Measurements from ENCODE around the gene ADAMTSL1. TPM values are rescaled to one million over a fixed set of nuclear protein-coding genes. Genes with fewer than 3 reads are reported as not detected.

Gene ADAMTSL1
- total and polyA plus RNA-seq, 9 of the 15 experiments (the other 6 are each of a cell fraction or from before 2014, with no cell fraction given), result 0.01 TPM; not detected in 8

DNA sequence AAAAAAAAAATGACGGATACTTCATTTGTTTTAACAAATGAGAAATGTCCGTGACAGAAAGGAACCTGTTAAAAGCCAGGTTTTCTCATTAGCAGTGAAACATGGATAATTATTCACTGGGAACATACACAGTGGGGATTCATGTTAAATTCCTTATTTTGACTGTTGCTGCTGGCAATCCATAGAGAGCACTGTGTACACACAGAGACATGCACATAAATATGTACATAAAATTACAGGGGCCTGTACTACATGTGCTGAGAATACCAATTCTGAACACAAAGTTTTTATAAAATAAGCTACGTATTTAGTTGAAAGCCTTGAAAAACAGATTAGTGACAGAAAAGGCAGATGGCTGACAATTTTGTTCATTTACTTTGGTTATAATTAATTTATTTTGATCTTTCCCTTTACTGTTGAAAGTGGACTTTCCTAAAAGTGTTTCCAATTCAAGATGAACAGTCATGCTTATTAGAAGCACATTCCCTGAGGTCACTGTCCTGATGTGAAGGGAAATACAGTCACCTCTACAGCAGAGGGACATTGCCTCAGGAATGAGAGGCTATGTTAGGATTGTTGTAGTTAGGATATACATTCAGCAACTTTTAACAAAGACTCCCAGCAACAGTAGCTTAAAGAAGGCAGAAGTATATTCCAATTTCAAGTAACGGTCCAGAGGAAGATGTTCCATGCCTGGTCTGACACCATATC lies 392.3 kb downstream of the ADAMTSL1 start:
- Histone ChIP-seq H3K9ac (ENCODE audit: insufficient read depth in 1 of 2, low read depth in 2 of 2, low read length in 2 of 2) (no peak overlapping the region), H3K4me3 (no peak overlapping the region), H3K9me3 (replicated peaks; ENCODE audit: control insufficient read depth, insufficient read depth, low read depth, low read length) (no peaks in the 10 kb centered on the region), H3K9me1 (ENCODE audit: control insufficient read depth, insufficient read depth, low read length) (no peaks in the 10 kb centered on the region), H4K20me1 (replicated peaks; ENCODE audit: control insufficient read depth, insufficient read depth, low read length) (no peaks in the 10 kb centered on the region), H2AFZ (ENCODE audit: low read depth, low read length) (no peak overlapping the region), H3K36me3 (ENCODE audit: control insufficient read depth, insufficient read depth, low read length) (no peaks in the 10 kb centered on the region), H3K4me2 (ENCODE audit: insufficient read depth, low read length) (no peak overlapping the region), H3K79me2 (ENCODE audit: control insufficient read depth, insufficient read depth, low read length) (no peaks in the 10 kb centered on the region), H3K27me3 (ENCODE audit: control insufficient read depth in 2 of 2, insufficient read depth in 2 of 2, low read length in 2 of 2) (no peaks in the 10 kb centered on the region), H3K4me1 (replicated peaks in 1 of 2; ENCODE audit: control insufficient read depth in 2 of 2, insufficient read depth in 2 of 2, low read length in 2 of 2) (no peaks in the 10 kb centered on the region), H3K27ac (ENCODE audit: extremely low read depth, low read depth, low read length) (no peak overlapping the region)
- in situ Hi-C loops (cut with MboI), result no loop called here
- no peak for DNase-seq (ENCODE audit: extremely low read depth in 1 of 4, low spot score in 3 of 4)
- WGBS (ENCODE audit: insufficient coverage, low coverage, missing lambda C conversion rate), result 0% methylated on average over 3 of the region's 4 CpGs
- ChIA-PET CTCF (ENCODE audit: low intra/inter-chr PET ratio) (no interaction called here), POLR2A (no interaction called here)
- ATAC-seq, result no peak
- no peak for FAIRE-seq
- intact Hi-C loops (cut with micrococcal nuclease), result no loop called here
- no TSS peak for BruUV-seq (replicated peaks)
- TF ChIP-seq RBBP5 (IDR thresholded peaks at IDR 0.05; ENCODE audit: borderline replicate concordance, insufficient read depth, low read length, poor library complexity, severe bottlenecking) (no peak), ATF1 (CRISPR knock-in tag; IDR thresholded peaks at IDR 0.05) (no peak), ATF1 (tag; IDR thresholded peaks at IDR 0.05) (no peak), FIP1L1 (IDR thresholded peaks at IDR 0.05; ENCODE audit: low read depth, low read length, poor library complexity, severe bottlenecking) (no peak), SRSF9 (IDR thresholded peaks at IDR 0.05; ENCODE audit: borderline replicate concordance, low read depth, low read length) (no peak), U2AF1 (optimal IDR thresholded peaks at IDR 0.05; ENCODE audit: low read depth, low read length) (no peak), HNRNPUL1 (IDR thresholded peaks at IDR 0.05; ENCODE audit: low read length) (no peak), ZNF143 (CRISPR knock-in tag; IDR thresholded peaks at IDR 0.05) (no peak)
- TF ChIP-seq, protein P1, sequence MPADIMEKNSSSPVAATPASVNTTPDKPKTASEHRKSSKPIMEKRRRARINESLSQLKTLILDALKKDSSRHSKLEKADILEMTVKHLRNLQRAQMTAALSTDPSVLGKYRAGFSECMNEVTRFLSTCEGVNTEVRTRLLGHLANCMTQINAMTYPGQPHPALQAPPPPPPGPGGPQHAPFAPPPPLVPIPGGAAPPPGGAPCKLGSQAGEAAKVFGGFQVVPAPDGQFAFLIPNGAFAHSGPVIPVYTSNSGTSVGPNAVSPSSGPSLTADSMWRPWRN (IDR thresholded peaks at IDR 0.05; ENCODE audit: low read depth), result no peak
- TF ChIP-seq, protein P2, sequence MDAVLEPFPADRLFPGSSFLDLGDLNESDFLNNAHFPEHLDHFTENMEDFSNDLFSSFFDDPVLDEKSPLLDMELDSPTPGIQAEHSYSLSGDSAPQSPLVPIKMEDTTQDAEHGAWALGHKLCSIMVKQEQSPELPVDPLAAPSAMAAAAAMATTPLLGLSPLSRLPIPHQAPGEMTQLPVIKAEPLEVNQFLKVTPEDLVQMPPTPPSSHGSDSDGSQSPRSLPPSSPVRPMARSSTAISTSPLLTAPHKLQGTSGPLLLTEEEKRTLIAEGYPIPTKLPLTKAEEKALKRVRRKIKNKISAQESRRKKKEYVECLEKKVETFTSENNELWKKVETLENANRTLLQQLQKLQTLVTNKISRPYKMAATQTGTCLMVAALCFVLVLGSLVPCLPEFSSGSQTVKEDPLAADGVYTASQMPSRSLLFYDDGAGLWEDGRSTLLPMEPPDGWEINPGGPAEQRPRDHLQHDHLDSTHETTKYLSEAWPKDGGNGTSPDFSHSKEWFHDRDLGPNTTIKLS (IDR thresholded peaks at IDR 0.05; ENCODE audit: borderline replicate concordance, low read depth), result no peak
- TF ChIP-seq, protein P3, sequence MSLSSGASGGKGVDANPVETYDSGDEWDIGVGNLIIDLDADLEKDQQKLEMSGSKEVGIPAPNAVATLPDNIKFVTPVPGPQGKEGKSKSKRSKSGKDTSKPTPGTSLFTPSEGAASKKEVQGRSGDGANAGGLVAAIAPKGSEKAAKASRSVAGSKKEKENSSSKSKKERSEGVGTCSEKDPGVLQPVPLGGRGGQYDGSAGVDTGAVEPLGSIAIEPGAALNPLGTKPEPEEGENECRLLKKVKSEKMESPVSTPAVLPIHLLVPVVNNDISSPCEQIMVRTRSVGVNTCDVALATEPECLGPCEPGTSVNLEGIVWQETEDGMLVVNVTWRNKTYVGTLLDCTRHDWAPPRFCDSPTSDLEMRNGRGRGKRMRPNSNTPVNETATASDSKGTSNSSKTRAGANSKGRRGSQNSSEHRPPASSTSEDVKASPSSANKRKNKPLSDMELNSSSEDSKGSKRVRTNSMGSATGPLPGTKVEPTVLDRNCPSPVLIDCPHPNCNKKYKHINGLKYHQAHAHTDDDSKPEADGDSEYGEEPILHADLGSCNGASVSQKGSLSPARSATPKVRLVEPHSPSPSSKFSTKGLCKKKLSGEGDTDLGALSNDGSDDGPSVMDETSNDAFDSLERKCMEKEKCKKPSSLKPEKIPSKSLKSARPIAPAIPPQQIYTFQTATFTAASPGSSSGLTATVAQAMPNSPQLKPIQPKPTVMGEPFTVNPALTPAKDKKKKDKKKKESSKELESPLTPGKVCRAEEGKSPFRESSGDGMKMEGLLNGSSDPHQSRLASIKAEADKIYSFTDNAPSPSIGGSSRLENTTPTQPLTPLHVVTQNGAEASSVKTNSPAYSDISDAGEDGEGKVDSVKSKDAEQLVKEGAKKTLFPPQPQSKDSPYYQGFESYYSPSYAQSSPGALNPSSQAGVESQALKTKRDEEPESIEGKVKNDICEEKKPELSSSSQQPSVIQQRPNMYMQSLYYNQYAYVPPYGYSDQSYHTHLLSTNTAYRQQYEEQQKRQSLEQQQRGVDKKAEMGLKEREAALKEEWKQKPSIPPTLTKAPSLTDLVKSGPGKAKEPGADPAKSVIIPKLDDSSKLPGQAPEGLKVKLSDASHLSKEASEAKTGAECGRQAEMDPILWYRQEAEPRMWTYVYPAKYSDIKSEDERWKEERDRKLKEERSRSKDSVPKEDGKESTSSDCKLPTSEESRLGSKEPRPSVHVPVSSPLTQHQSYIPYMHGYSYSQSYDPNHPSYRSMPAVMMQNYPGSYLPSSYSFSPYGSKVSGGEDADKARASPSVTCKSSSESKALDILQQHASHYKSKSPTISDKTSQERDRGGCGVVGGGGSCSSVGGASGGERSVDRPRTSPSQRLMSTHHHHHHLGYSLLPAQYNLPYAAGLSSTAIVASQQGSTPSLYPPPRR (CRISPR knock-in tag; IDR thresholded peaks at IDR 0.05; ENCODE audit: borderline replicate concordance), result no peak
- TF ChIP-seq, protein P4, sequence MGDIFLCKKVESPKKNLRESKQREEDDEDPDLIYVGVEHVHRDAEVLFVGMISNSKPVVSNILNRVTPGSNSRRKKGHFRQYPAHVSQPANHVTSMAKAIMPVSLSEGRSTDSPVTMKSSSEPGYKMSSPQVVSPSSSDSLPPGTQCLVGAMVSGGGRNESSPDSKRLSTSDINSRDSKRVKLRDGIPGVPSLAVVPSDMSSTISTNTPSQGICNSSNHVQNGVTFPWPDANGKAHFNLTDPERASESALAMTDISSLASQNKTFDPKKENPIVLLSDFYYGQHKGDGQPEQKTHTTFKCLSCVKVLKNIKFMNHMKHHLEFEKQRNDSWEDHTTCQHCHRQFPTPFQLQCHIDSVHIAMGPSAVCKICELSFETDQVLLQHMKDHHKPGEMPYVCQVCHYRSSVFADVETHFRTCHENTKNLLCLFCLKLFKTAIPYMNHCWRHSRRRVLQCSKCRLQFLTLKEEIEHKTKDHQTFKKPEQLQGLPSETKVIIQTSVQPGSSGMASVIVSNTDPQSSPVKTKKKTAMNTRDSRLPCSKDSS (IDR thresholded peaks at IDR 0.05; ENCODE audit: low read depth, partially characterized antibody), result no peak

All from K562 (cell line).